GM21515 (cell line): Measurements from ENCODE around the gene FKBP1A.

Experiments used
- ATAC-seq: cut with Tn5 transposase; IDR thresholded peaks from one replicate; pipeline ENCODE4 v1.9.1; 2021; ENCODE audit not compliant: unreplicated experiment

FKBP1A gene

DNA sequence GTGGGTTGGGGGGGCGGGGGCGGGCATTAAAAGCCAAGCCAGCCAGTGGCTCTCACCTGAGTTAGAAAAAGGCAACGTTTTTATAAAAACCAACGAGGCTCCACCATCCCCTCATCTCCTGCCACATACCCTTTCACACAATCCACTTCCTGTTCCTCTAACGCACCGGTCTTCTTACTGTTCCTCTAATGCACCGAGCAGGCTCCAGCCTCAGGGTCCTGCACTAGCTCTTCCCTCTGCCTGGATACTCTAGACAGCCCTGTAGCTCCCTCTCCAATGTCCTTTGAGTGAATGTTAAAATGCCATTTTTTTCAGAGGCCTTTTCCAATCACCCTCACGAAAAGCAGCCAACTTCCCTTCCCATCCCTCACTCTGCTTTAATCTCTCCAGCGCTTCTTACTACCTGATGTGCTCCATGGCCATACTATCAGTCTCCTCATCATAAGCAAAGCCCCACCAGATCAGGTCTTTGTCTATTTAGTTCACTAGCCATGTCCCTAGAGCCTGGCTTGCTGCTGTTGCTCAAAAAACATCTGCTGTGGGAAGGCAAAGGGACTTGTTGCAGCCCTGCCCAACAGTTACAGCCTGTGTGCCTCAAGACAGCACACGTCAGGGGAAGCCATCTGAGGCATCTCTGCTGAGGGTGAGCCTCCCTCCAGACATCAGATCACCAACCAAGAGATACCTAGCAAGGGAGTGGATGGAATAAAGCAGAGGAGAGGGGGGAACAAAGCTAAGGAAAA lies 3.9 kb downstream of the FKBP1A start:
- no peak for ATAC-seq

DNA sequence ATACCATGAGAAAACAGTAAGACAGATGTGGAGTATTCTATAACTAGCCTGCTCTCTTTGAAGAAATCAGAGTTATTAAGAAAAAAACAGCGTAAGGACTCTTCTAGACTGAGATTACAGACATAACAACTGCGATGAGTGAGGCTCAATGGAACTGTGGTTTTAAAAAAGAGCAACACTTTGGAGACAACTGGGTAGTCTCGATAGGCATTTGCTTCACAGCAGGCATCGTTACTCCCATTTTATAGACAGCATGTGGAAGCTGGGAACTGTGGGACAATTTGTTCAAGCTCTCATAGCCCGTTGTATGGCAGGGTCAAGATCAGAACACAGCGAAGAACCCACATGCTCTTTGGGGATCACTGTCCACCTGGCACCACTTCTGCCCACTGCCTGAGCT lies 4.6 kb downstream of the FKBP1A start:
- no peak for ATAC-seq

DNA sequence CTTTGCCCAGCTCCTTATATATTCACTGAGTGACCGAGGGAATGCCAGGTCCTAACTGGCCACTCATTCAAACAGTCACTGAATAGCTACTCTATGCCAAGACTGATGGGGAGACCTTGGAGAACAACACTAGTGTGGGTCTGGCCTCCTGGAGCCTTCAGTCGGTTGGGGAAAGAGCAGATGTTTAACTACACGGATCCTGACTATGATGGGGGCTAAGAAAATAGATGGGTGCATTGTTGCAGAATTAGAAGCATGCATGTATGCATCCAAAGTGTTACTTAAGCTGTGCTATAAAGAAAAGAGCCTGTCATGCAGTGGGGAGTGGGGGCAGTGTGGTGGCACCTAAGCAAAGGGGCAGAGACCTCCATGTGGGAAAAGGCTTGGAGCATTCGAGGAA lies 6.5 kb downstream of the FKBP1A start:
- no peak for ATAC-seq

DNA sequence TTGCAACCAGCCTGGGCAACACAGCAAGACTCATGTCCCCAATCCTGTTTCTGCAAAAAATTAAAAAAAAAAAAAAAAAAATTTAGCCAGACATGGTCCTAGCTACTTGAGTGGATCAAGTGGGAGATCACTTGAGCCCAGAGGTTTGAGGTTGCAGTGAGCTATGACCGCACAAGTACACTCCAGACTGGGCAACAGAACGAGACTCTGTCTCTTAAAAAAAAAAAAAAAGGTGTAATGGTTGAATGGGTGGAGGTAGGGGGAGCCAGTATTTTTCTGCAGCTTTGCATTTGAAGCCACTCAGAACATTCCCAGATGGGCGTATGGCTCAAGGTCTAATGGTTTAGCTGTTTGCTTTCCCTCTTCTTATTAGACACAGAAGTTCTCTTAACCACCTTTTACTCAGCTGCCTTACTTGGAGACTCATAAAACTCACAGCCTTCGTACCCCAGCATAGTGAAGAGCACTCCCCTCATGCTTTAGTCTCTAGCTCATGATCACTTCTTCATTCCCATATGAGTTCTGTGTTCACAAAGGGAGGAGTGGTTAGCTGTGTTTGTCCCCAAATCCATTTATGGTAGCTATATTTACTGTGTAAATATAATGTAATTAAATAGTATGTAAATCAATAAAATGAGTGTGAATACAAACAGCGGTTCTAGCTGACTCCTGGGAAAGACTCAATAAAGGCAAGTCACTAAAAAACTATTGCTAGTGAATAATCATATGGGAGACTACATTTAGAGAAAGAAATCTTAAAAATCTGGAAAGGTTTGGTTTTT lies 9.0 kb downstream of the FKBP1A start:
- ATAC-seq, result no peak

DNA sequence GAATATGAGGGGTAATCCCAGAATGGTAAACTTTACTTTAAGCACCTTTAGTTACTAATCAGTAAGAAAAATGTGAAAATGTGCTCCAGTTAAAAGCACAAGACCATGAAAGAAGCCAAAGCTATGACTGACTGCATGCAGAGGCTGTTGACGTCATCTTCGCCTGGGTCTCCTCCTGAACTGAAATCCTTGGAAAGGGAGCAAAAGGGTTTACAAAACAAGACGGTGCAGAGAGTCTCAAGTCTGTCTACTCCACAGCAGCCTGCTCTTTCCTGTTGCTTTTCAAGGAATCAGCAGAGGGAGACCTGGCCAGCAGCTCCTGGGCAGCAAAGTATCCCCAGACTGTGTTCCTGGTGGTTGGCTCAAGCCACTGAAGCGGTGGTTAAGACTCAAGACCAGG lies 10.2 kb downstream of the FKBP1A start:
- ATAC-seq, result no peak

DNA sequence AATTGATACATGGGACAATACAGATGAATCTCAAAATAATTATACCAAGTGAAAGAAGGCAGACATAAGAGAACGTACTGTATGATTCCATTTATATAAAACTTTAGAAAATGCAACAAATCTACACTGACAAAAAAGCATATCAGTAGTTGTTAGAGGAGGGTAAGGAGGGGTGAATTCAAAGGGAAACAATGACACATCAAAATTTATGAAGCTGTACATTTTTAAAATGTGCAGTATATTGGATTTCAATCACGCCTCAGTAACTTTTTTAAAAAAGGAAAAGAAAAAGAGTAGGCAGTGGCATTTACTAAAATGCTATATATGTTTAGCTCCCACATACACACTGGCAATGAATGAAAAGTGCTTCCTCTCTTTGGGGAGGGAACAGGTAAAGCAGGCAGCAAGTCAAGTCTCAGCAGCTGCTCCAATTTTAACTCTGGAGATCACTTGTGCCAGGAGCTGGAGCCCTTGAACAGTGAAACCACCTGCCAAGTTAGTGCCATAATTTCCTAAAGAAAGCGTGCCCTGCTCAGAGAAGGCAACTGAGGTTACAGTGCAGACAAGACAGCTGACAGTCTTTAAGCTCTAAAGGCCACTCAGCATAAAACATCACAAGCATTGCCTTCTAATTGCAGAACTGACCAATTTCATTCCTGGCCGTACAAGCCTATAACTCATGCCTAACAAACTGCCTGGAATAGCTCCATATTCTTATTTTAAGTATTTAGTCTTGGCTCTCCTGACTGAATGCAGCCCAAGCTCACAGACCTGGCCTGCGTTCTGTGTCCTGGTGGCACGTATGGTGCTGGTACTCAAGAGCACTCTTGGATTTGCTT lies 10.9 kb downstream of the FKBP1A start:
- no peak for ATAC-seq

DNA sequence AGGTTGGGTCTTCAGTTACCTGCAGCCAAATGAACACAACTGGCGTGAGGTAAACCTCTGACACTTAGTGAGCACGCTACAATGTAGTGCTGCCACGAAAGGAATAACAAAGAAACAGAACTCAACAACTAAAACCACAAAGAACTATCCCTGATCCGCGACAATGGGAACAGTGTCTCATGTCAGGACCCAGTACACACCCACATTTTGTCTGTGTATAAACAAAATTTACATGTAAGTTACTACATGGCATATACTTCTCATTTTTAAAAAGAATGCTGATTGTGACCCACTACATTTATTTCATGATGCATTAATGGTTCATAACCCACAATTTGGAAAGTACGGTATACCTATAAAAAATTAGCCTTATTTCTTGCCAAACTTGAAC lies 14.1 kb downstream of the FKBP1A start:
- no peak for ATAC-seq

DNA sequence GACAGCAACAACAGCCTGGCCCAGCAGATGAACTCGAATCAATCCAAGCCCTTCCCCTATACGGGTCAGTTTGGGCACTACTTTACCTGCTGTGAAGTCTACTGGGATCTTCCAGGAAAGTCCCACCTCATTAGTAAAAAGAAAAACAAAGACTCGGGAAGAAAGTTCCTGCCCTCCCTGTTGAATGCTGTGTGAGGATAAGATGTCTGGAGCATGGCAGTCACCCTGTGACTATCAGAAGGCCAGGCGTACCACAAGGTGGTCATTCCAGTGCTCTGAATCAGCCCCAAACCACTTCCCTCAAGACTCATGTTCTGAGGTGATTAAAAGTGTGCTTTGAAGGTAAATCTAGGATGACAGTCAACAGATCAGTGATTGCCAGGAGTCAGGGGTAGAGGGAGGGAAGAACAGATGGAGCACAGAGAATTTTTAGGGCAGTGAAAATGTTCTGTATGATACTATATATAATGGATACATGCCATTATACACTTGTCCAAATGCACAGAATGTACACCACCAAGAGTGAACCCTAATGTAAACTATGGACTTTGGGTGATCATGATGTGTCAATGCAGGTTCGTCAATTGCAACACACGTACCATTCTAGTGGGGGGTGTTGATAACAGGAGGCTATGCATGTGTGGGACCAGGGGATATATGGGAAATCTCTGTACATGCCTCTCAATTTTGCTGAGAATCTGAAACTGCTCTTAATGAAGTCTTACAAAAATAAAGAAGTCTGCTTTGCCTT lies 14.7 kb downstream of the FKBP1A start:
- ATAC-seq, result no peak

DNA sequence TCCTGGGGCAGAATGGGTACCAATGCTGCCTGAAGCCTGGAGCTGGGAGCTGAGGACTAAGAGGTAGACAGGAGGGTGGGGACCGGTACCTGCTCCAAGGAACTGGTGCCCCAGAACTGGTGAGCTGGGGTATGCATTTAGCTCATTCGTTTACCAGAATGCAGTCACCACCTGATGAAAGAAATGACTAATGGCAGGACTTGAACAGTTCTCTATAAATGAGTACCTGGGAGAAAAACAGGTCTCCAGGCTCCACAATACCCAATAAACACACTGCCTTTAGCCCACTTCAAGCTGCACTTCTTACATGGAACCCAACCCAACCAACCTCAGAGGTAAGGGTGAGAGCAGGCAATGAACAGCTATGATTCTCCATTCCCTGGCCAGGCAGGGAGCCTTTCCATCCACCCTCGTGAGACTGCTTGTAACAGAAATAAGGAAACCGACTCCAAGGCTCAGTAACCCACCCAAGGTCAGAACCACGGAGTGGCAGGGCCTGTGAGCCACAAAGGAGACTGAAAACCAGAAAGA lies 15.4 kb downstream of the FKBP1A start:
- no peak for ATAC-seq

DNA sequence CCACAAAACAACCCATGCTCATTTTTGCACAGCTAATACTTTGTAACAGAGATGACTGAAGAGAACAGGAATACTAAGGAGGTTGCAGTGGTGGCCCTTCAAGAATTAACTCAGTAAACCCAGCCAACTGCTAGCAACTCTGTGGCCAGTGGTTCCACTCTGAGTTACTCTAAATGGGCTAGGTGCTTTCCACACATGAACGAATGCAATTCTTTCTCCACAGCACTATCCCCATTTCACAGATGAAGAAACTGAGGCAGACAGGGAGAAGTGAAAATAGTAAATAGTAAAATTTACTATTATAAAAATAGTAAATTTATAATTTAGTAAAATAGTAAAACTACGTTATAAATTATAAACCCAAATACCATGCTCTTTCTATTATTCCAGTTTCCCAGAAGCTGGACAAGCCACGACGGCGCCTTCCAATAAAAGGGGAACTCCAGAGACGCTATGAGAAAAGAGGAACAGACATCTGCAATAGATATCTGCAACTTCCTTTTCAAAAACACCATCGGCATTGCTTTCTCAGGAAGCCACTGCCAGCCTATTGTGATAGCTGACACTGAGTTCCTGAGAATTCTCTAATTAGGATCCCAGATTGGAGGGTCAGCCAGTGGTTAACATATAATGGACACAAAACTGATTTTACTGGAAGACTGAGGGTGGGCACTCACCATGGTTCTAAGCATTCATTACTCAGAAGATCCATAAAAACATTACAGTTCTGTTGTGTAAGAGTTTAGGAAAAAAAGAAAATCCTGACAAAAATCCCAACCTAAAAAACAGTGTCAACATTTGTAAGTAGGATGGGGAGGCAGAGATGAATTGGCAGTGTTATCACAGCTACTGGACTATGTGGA lies 16.2 kb downstream of the FKBP1A start:
- no peak for ATAC-seq

DNA sequence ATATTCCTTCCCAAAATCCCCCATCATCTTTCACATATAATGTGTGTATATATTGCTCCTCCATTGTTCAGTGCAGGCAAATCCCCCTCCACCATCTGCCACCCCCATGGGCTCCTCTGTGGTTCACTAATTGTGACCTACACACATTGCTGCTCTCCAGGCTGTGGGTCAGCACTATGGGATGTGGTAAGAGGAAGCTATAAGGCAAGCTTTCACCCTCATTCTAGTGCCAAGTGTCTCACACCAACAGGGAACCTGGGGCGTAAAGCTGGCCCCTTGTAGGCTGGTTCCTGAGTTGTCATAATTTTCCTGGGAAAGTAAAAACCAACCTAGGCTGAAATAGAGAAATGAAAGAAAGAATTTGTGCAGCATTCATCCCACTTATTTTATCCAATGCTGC lies 16.8 kb downstream of the FKBP1A start:
- ATAC-seq, result no peak

DNA sequence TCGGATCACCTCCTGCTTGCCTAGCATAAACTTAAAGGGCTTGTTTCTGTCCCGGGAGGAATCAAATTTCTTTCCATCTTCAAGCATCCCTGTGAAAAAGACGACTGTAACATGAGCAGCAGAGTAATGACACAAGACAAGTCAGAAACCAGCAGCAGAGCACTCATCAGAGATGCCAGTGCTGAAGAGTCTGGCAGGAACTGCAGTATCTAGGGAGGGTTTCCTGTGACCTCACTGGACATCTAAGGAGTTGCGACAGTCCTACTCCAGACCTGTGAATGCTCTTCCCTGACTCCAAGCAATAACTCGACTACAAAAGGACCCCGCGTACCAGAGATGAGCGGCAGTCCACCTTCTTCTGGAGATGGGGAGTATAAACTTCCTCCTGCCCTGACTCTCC lies 17.3 kb downstream of the FKBP1A start:
- no peak for ATAC-seq

DNA sequence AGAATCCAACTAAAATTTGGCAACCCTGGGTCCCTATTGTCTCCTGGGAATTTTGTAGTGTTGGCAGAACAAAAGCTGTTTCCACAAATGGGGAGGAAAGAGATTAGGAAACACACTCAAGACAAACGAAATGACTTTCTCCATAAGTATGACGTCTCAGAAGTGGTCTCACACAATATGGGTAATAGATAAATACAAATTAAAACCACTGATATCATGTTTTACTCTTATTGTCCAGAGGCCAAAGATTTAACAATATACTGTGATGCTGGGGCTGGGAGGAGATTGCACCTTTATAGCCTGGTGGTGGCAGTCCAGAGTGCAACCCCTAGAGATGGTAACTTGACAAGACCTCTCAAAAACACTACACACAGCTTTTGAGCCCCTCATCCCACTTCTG lies 18.6 kb downstream of the FKBP1A start:
- ATAC-seq, result no peak

DNA sequence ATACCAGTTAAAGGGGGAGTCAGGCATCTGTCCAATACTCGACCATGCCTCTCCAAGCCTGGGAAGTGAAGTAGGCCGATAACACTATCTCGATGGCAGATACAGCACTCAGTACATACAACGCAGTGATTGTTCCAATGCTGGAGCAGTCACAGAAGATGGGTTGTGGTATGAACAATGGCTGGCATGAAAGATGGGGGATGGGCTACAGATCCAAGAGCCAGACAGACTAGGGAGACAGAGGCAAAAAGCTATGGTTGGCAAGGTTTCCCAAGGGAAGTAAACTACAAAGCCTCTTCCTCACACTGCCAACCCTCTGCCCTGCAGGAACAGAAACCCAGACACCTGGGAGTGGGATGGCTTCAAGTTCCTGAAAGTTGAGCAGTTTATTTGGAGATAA lies 19.2 kb downstream of the FKBP1A start:
- no peak for ATAC-seq

DNA sequence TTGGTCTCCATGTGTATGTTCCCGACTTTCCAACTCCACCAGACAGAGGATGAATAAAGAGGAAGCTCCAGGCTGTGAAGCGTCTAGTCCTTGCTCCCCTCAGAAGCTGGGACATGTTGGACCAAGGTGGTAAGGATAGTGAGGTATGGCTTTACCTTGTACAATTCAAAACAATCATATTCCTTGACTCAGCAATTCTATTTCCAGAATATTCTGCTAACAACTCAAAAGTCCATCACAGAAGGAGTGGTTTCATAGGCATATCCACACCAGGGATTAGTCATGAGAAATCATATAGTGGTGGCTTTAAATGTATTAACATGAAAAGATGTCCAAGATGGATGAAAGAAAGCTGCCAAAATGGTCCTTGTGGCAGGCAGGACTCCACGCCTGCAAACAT lies 19.8 kb downstream of the FKBP1A start:
- ATAC-seq, result no peak

DNA sequence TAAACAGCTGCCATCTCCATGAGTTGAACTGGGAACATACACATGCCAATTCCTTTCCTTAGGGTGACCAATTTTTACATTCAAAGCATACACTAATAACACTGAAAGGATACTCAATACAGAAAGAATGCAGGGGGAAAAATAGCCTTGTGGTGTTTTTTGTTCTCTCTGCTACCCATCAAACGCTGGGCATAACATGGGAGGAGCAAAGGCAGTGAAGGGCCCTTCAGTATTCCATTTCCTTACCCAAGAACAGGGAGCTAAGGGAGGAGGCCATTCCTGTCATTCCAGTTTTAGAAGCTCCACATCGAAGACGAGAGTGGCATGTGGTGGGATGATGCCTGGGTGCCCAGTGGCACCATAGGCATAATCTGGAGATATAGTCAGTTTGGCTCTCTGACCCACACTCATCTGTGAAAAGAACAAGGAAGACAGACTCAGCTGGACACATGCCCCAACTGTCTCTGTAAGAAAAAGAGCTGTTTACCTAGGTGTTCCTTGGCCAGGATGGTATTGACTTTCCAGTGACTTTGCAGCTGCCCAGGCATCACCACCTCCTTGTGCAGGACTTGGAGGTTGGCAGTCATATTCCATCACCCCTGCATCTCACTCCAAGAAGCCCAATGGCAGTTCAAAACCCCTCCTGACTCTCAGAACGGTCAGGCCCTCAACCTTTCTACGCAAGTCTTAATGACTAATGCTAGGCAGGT lies 20.9 kb downstream of the FKBP1A start:
- no peak for ATAC-seq

DNA sequence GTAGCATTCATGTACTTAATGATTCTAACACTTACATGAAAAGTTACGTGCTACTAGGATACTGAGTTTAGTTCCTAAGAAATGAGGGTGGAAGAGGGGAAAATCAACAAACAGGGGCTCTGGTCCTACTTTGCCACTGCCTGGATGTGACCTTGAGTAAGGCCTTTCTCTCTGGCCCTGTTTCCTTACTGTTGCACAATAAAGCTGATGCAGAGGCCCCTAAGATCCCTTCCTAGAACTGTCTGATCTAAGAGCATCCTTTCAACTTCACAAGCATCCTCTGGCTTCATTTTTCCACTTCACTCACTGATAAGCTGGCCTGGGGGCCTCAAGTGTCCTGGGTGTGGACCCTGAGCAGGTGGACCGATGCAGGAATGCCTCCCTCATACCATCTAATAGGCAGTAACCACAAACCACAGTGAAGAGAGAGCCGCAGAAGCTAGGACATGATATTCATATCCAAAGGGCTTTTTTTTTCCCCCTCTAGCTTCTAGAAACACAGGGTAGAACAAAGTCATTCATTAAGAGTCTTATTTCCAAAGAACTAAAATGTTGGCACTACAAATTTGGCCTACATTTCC lies 21.6 kb downstream of the FKBP1A start:
- no peak for ATAC-seq

DNA sequence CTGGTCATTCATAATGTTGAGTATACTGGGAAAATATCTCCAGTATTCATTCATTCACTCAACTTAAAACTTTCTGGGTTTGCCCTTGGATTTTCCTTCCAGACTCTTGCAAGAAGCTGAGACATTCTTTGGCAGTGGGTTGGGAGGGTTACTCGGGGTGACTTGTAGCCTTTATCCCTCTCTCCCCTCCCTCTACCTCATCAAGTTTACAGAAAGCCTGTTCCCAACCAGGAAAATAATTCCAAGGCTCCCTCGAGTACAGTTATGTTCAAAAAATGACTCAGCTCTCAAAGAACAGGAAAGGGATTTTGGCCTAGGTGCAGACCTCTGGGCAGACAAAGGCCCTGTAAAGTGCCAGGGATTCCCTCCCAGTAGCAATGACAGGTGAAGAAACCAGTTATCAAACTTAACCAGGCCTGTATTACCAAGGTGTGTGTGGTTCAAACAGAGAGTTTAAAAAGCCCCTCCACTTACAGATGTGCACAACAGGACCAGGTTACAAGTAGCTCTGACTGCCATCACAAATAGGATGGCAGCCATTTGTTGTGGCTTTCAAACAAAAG lies 22.2 kb downstream of the FKBP1A start:
- ATAC-seq, result no peak

DNA sequence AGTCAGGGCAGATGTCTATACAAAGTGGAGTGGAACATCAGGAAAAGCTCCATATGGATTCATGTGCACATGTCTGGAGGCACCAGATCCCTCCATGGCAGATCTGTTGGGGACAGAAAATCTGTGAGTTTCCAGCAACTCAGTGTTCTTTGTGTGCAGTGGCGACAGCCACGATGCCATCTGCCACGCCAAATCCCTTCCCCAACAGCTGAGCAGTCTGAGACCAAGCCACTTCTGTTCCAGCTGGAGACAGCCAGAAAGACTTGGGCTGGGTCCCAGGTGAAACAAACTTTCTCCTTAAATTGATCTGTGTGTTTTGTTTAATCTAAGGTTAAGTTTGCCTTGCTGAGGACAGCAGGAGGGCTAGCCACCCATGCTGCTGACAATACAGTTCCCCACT lies 22.9 kb downstream of the FKBP1A start:
- ATAC-seq, result no peak
